H9 (cell line): ENCODE measurements around the gene EZH2. TPM values are rescaled to one million over a fixed set of nuclear protein-coding genes. Genes with fewer than 3 reads are reported as not detected.

Source experiments
- DNase-seq: peaks from one replicate; pipeline ENCODE4 v3.0.0-alpha.2; 2017
- H2AFZ ChIP-seq: one replicate; pipeline ENCODE4 v1.6.1; 2013; ENCODE audit warnings: mild to moderate bottlenecking, low read length, control low read depth, moderate library complexity
- H2AK5ac ChIP-seq: 2 replicates; pipeline ENCODE4 v1.6.1; 2013; ENCODE audit warnings: low read length, control low read depth, mixed read lengths; ENCODE audit not compliant: insufficient read length
- H2BK120ac ChIP-seq: one replicate; pipeline ENCODE4 v1.6.1; 2013; ENCODE audit warnings: low read depth, mild to moderate bottlenecking, low read length, control low read depth, inconsistent platforms; ENCODE audit not compliant: poor library complexity, severe bottlenecking
- H2BK12ac ChIP-seq: 2 replicates; pipeline ENCODE4 v1.6.1; 2013; ENCODE audit warnings: low read length, control low read depth, mixed read lengths, low read depth; ENCODE audit not compliant: insufficient read length
- H2BK15ac ChIP-seq: 2 replicates; pipeline ENCODE4 v1.6.1; 2013; ENCODE audit warnings: low read depth, low read length, control low read depth
- H2BK20ac ChIP-seq: one replicate; pipeline ENCODE4 v1.6.1; 2013; ENCODE audit warnings: low read depth, mild to moderate bottlenecking, low read length, control low read depth, inconsistent platforms; ENCODE audit not compliant: poor library complexity, severe bottlenecking
- H2BK5ac ChIP-seq: 2 replicates; pipeline ENCODE4 v1.6.1; 2013; ENCODE audit warnings: low read length, control low read depth, mixed read lengths; ENCODE audit not compliant: insufficient read length
- H3K14ac ChIP-seq: 2 replicates; pipeline ENCODE4 v1.6.1; 2013; ENCODE audit warnings: low read length, control low read depth; ENCODE audit not compliant: insufficient read depth
- H3K18ac ChIP-seq: 2 replicates; pipeline ENCODE4 v1.6.1; 2013; ENCODE audit warnings: low read depth, mild to moderate bottlenecking, mixed read lengths, low read length, control low read depth; ENCODE audit not compliant: insufficient read length
- H3K23ac ChIP-seq: 2 replicates; pipeline ENCODE4 v1.6.1; 2013; ENCODE audit warnings: low read length, control low read depth, mixed read lengths, low read depth; ENCODE audit not compliant: insufficient read length
- H3K23me2 ChIP-seq: 2 replicates; pipeline ENCODE4 v1.6.1; 2013; ENCODE audit warnings: low read depth, mild to moderate bottlenecking, mixed read lengths, low read length, control low read depth; ENCODE audit not compliant: insufficient read length, poor library complexity, severe bottlenecking
- H3K27ac ChIP-seq: 2 replicates; pipeline ENCODE4 v1.5.1; 2013; ENCODE audit warnings: low read length, control low read depth, mixed read lengths, low read depth; ENCODE audit not compliant: insufficient read length
- H3K27me3 ChIP-seq: 2 replicates; pipeline ENCODE4 v1.6.1; 2013; ENCODE audit warnings: low read length, control low read depth, inconsistent platforms; ENCODE audit not compliant: insufficient read depth
- H3K4ac ChIP-seq: 2 replicates; pipeline ENCODE4 v1.6.1; 2013; ENCODE audit warnings: low read depth, mild to moderate bottlenecking, control low read depth, inconsistent platforms, low read length, moderate library complexity
- H3K4me1 ChIP-seq: 2 replicates; pipeline ENCODE4 v1.6.1; 2013; ENCODE audit warnings: low read length, control low read depth, inconsistent platforms; ENCODE audit not compliant: insufficient read depth
- H3K4me2 ChIP-seq: 2 replicates; pipeline ENCODE4 v1.6.1; 2013; ENCODE audit warnings: low read length, control low read depth, mixed read lengths; ENCODE audit not compliant: insufficient read length, insufficient read depth
- H3K56ac ChIP-seq: 2 replicates; pipeline ENCODE4 v1.6.1; 2013; ENCODE audit warnings: low read depth, mild to moderate bottlenecking, mixed read lengths, low read length, control low read depth; ENCODE audit not compliant: insufficient read length
- H3K79me1 ChIP-seq: 2 replicates; pipeline ENCODE4 v1.6.1; 2013; ENCODE audit warnings: low read depth, mild to moderate bottlenecking, moderate library complexity, low read length, control low read depth, inconsistent platforms; ENCODE audit not compliant: insufficient read depth, poor library complexity, severe bottlenecking
- H3K79me2 ChIP-seq: 2 replicates; pipeline ENCODE4 v1.6.1; 2013; ENCODE audit warnings: low read length, control low read depth, inconsistent platforms; ENCODE audit not compliant: insufficient read depth
- H3K9ac ChIP-seq: 2 replicates; pipeline ENCODE4 v1.6.1; 2013; ENCODE audit warnings: low read length, control low read depth, mixed read lengths; ENCODE audit not compliant: insufficient read length; ENCODE audit errors: extremely low read depth
- H3K9me3 ChIP-seq: one replicate; pipeline ENCODE4 v1.6.1; 2013; ENCODE audit warnings: low read depth, low read length, inconsistent platforms; ENCODE audit not compliant: control insufficient read depth
- H3T11ph ChIP-seq: one replicate; pipeline ENCODE4 v1.6.1; 2013; ENCODE audit warnings: mild to moderate bottlenecking, low read length, control low read depth, inconsistent platforms
- H4K20me1 ChIP-seq: one replicate; pipeline ENCODE4 v1.6.1; 2013; ENCODE audit not compliant: control insufficient read depth, insufficient read length, insufficient read depth
- H4K5ac ChIP-seq: 2 replicates; pipeline ENCODE4 v1.6.1; 2013; ENCODE audit warnings: low read depth, mild to moderate bottlenecking, mixed read lengths, low read length, control low read depth; ENCODE audit not compliant: insufficient read length
- H4K8ac ChIP-seq: replicated peaks from 2 replicates; pipeline ENCODE4 v1.6.1; 2013; ENCODE audit warnings: low read length, control low read depth, mixed read lengths, low read depth; ENCODE audit not compliant: insufficient read length
- H4K91ac ChIP-seq: 2 replicates; pipeline ENCODE4 v1.6.1; 2013; ENCODE audit warnings: low read depth, mild to moderate bottlenecking, moderate library complexity, mixed read lengths, low read length, control low read depth; ENCODE audit not compliant: insufficient read length
- H3K27ac Mint-ChIP-seq, 3 experiments: 2 replicates in 2 of 3; 3 replicates in 1 of 3; pipeline ENCODE4 v1.8.0; 2020 to 2021; ENCODE audit warnings: mixed read lengths in 3 of 3, mild to moderate bottlenecking in 1 of 3, moderate library complexity in 1 of 3
- H3K27me3 Mint-ChIP-seq: 2 replicates; pipeline ENCODE4 v1.8.0; 2021; ENCODE audit warnings: low read depth, mild to moderate bottlenecking, moderate library complexity, mixed read lengths
- H3K36me3 Mint-ChIP-seq, 3 experiments: 2 replicates in 2 of 3; 3 replicates in 1 of 3; pipeline ENCODE4 v1.8.0; 2020 to 2021; ENCODE audit warnings: low read depth in 3 of 3, mixed read lengths in 3 of 3; ENCODE audit not compliant: insufficient read depth in 1 of 3
- H3K4me1 Mint-ChIP-seq, 2 experiments: 2 replicates each; pipeline ENCODE4 v1.8.0; 2020; ENCODE audit warnings: mixed read lengths in 2 of 2
- H3K4me3 Mint-ChIP-seq, 2 experiments: 2 replicates in 1 of 2; 3 replicates in 1 of 2; pipeline ENCODE4 v1.8.0; 2020 to 2021; ENCODE audit warnings: mild to moderate bottlenecking in 2 of 2, mixed read lengths in 2 of 2, moderate library complexity in 1 of 2
- H3K9me3 Mint-ChIP-seq, 2 experiments: 2 replicates in 1 of 2; 3 replicates in 1 of 2; pipeline ENCODE4 v1.8.0; 2020; ENCODE audit warnings: mild to moderate bottlenecking in 2 of 2, mixed read lengths in 2 of 2, moderate library complexity in 1 of 2
- CTCF ChIP-seq: fragments of 200-600 bp; sonication (generic); conservative IDR thresholded peaks from 3 replicates; pipeline ENCODE4 v1.8.0; 2021; ENCODE audit warnings: antibody characterized with exemption, mild to moderate bottlenecking
- WGBS: extraction: QIAGEN DNeasy Blood & Tissue Kit; methylation state at CpG from one replicate; pipeline ENCODE4 v1.1.7; 2013; ENCODE audit warnings: missing lambda C conversion rate, low lambda C conversion rate, mixed read lengths; ENCODE audit not compliant: insufficient read length; ENCODE audit errors: extremely low coverage; 5-methylcytosine and 5-hydroxymethylcytosine counted together
- total RNA-seq: library from RNA; stranded (reverse); gene quantifications from 2 replicates; pipeline ENCODE4 v1.2.1, GENCODE V29; 2021

The EZH2 gene
- total RNA-seq, 1 experiment from 2014 or later, result 41.3 TPM

- Histone ChIP-seq H3K9ac (no peak overlapping the region), H2AFZ (no peak overlapping the region), H2BK5ac (no peak overlapping the region), H4K5ac (no peak overlapping the region), H2BK15ac (no peak overlapping the region), H3K27me3 (no peaks in the 10 kb centered on the region), H4K91ac (no peak overlapping the region), H2BK12ac (no peak overlapping the region), H3K9me3 (no peaks in the 10 kb centered on the region), H4K20me1 (no peaks in the 10 kb centered on the region), H2AK5ac (no peak overlapping the region), H2BK120ac (no peak overlapping the region), H2BK20ac (no peak overlapping the region), H3K18ac (no peak overlapping the region), H3K4ac (no peak overlapping the region), H3K79me1 (no peaks in the 10 kb centered on the region), H3K4me1 (no peaks in the 10 kb centered on the region), H3T11ph (no peak overlapping the region), H3K23me2 (no peaks in the 10 kb centered on the region), H3K27ac (no peak overlapping the region), H3K4me2 (no peak overlapping the region), H3K23ac (no peak overlapping the region), H4K8ac (no peak overlapping the region), H3K56ac (no peak overlapping the region), H3K79me2 (no peaks in the 10 kb centered on the region), H3K14ac (no peak overlapping the region)
- no peak for DNase-seq
- no peak for TF ChIP-seq CTCF
- H3K4me3 Mint-ChIP-seq, result no peak overlapping the region
- no CpG with 5 or more reads among the region's 1 CpG for WGBS
- H3K9me3 Mint-ChIP-seq, result no peaks in the 10 kb centered on the region
- H3K27ac Mint-ChIP-seq, result no peak overlapping the region
- peaks cover 5 to 56% (median 45%) of the 10 kb centered on the region in 3 experiments; a peak in 5 of 7 replicates for H3K36me3 Mint-ChIP-seq
- H3K4me1 Mint-ChIP-seq, result no peaks in the 10 kb centered on the region
- H3K27me3 Mint-ChIP-seq, result no peaks in the 10 kb centered on the region
These were observed 55.1 kb downstream of the EZH2 start for GRCh38 chr7:148828965-148829364.
